Measurements from ENCODE around the gene SZRD1. TPM values are rescaled to one million over a fixed set of nuclear protein-coding genes. Genes with fewer than 3 reads are reported as not detected.

Gene SZRD1
- total and polyA plus RNA-seq, 2 of the 8 experiments (the other 6 are each of a cell fraction or from before 2014, with no cell fraction given), result 97.8 to 108 TPM

- no peak overlapping the region for H4K91ac ChIP-seq (replicated peaks; ENCODE audit: insufficient read length, low read length)
- ChIA-PET POLR2A (ENCODE audit: partially characterized antibody) (interaction anchor here (0.6 to 4.7 kb wide), 15 partner anchors 8 to 200 kb away, joined by 3 to 32 read pairs (median 4); partner anchors contain the start of gene FBXO42), CTCF (ENCODE audit: partially characterized antibody) (interaction anchor here (0.8 to 1.7 kb wide), 5 partner anchors 13 to 350 kb away, joined by 3 to 5 read pairs (median 3); partner anchors contain the start of gene HSPB7)
- no peak overlapping the region for H3K56ac ChIP-seq (replicated peaks; ENCODE audit: insufficient read length, low read depth, low read length)
- no peak overlapping the region for H2AK5ac ChIP-seq (ENCODE audit: low read depth, low read length)
- no peaks in the 10 kb centered on the region for H3K9me3 ChIP-seq (ENCODE audit: insufficient read depth in 2 of 2, low read depth in 1 of 2, low read length in 1 of 2)
- peaks cover 0 to 2% (median 0%) of the 10 kb centered on the region in 4 experiments; a peak in 1 of 8 replicates for H3K36me3 ChIP-seq (ENCODE audit: control insufficient read depth in 2 of 4, insufficient read depth in 4 of 4, low read length in 3 of 4)
- H3K27ac ChIP-seq (ENCODE audit: low read depth, low read length), result peak overlapping the region; percentile 88; the same call in 1 of the 2 replicates
- H2BK15ac ChIP-seq (ENCODE audit: low read length), result no peak overlapping the region
- no peaks in the 10 kb centered on the region for H3K79me1 ChIP-seq (ENCODE audit: low read depth, low read length)
- peaks cover 26 to 54% of the 10 kb centered on the region in 2 experiments for H3K79me2 ChIP-seq (ENCODE audit: control insufficient read depth in 1 of 2, insufficient read depth in 2 of 2, low read length in 2 of 2)
- peak overlapping the region; percentile 65 to 83 for H3K4me2 ChIP-seq (ENCODE audit: insufficient read depth in 1 of 2, low read depth in 2 of 2, low read length in 2 of 2)
- H3K4me1 ChIP-seq (replicated peaks in 1 of 4; ENCODE audit: control insufficient read depth in 3 of 4, insufficient read depth in 4 of 4, low read length in 3 of 4), result peaks cover 0 to 3% (median 1%) of the 10 kb centered on the region in 4 experiments; a peak in 2 of 7 replicates
- no peak for DNase-seq (ENCODE audit: low read depth in 1 of 2, low spot score in 2 of 2)
- peaks cover 5% of the 10 kb centered on the region; the same call in 1 of the 2 replicates for H3K23me2 ChIP-seq (ENCODE audit: low read depth, low read length)
- H2AFZ ChIP-seq (ENCODE audit: low read length), result no peak overlapping the region
- peak overlapping the region; percentile 72 to 91 (median 80) for H3K4me3 ChIP-seq (ENCODE audit: extremely low read depth in 1 of 4, insufficient read depth in 2 of 4, low read depth in 3 of 4, low read length in 4 of 4)
- H3K27me3 ChIP-seq (replicated peaks in 1 of 4; ENCODE audit: control insufficient read depth in 3 of 4, extremely low read depth in 1 of 4, insufficient read depth in 3 of 4, low read length in 3 of 4), result no peaks in the 10 kb centered on the region
- H3K23ac ChIP-seq (ENCODE audit: insufficient read length), result no peak overlapping the region
- H3K4ac ChIP-seq (replicated peaks; ENCODE audit: insufficient read length, low read depth, low read length), result no peak overlapping the region
- 18% methylated on average over 24 of the region's 24 CpGs; no CpG with 5 or more reads in 1 of the 2 experiments for WGBS, 2 experiments (ENCODE audit: extremely low coverage in 1 of 2, insufficient coverage in 1 of 2, insufficient read length in 1 of 2, insufficient replicate concordance in 2 of 2, low coverage in 1 of 2, low lambda C conversion rate in 2 of 2, missing lambda C conversion rate in 1 of 2)
- no peak for FAIRE-seq
- no peak overlapping the region; the same call in 1 of the 2 replicates for H3K18ac ChIP-seq (ENCODE audit: extremely low read depth, low read length)
- no peak overlapping the region for H2BK20ac ChIP-seq (ENCODE audit: low read length)
- no peak overlapping the region for H4K8ac ChIP-seq (ENCODE audit: extremely low read depth, insufficient read depth, low read length)
- peak overlapping the region; percentile 56 to 83 (median 73); a peak in 6 of 7 replicates for H3K9ac ChIP-seq (replicated peaks in 1 of 4; ENCODE audit: extremely low read depth in 1 of 4, low read depth in 3 of 4, low read length in 3 of 4)
- peak overlapping the region; percentile 96 for H2BK5ac ChIP-seq (ENCODE audit: low read depth, low read length)
- no peak overlapping the region for H4K5ac ChIP-seq (ENCODE audit: insufficient read length, low read depth, low read length)
- no peak overlapping the region for H2BK120ac ChIP-seq (replicated peaks; ENCODE audit: low read depth, low read length)
- H3K14ac ChIP-seq (ENCODE audit: insufficient read length), result no peak overlapping the region
- no peak overlapping the region for H2BK12ac ChIP-seq (ENCODE audit: low read depth, low read length)
- peaks cover 9 to 12% of the 10 kb centered on the region in 2 experiments for H4K20me1 ChIP-seq (replicated peaks in 1 of 2; ENCODE audit: control insufficient read depth in 1 of 2, insufficient read depth in 2 of 2, low read length in 2 of 2)
- TF ChIP-seq ASH2L (IDR thresholded peaks at IDR 0.05; ENCODE audit: low read length) (no peak), CTBP2 (IDR thresholded peaks at IDR 0.05; ENCODE audit: borderline replicate concordance, insufficient read depth, insufficient read length, low read length) (no peak), EGR1 (IDR thresholded peaks at IDR 0.05; ENCODE audit: borderline replicate concordance, low read depth, low read length) (no peak), RAD21 (IDR thresholded peaks at IDR 0.05 in 1 of 2, conservative IDR thresholded peaks at IDR 0.05 in 1 of 2; ENCODE audit: low read depth in 2 of 2, low read length in 2 of 2) (no peak), CHD2 (IDR thresholded peaks at IDR 0.05; ENCODE audit: low read length) (no peak), RNF2 (IDR thresholded peaks at IDR 0.05; ENCODE audit: borderline replicate concordance, low read depth, low read length, missing control alignments, poor library complexity, severe bottlenecking) (no peak), BRCA1 (IDR thresholded peaks at IDR 0.05; ENCODE audit: low read depth, low read length) (no peak), TEAD4 (IDR thresholded peaks at IDR 0.05; ENCODE audit: low read depth, low read length) (peak; percentile 80)
- TF ChIP-seq, protein P1, sequence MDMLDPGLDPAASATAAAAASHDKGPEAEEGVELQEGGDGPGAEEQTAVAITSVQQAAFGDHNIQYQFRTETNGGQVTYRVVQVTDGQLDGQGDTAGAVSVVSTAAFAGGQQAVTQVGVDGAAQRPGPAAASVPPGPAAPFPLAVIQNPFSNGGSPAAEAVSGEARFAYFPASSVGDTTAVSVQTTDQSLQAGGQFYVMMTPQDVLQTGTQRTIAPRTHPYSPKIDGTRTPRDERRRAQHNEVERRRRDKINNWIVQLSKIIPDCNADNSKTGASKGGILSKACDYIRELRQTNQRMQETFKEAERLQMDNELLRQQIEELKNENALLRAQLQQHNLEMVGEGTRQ (IDR thresholded peaks at IDR 0.05; ENCODE audit: low read length), result no peak
These were observed 1.2 kb downstream of the SZRD1 start for GRCh38 chr1:16367968-16368890.

All from H1 (cell line).